Choroid plexus epithelial cell (primary cell): ENCODE measurements around the gene CRISPLD2.

Experiments used
- DNase-seq: peaks from one replicate; pipeline ENCODE4 v3.0.0-alpha.2; 2010; ENCODE audit warnings: low read depth
- H3K4me3 ChIP-seq: 2 replicates; pipeline ENCODE4 v1.5.1; 2011; ENCODE audit warnings: low read depth, mild to moderate bottlenecking, control low read depth, low read length, moderate library complexity
- CTCF ChIP-seq: conservative IDR thresholded peaks from 2 replicates; pipeline ENCODE4 v1.5.1; 2011; ENCODE audit warnings: low read depth, mild to moderate bottlenecking, control low read depth, inconsistent platforms, low read length, moderate library complexity

CRISPLD2 gene

DNA sequence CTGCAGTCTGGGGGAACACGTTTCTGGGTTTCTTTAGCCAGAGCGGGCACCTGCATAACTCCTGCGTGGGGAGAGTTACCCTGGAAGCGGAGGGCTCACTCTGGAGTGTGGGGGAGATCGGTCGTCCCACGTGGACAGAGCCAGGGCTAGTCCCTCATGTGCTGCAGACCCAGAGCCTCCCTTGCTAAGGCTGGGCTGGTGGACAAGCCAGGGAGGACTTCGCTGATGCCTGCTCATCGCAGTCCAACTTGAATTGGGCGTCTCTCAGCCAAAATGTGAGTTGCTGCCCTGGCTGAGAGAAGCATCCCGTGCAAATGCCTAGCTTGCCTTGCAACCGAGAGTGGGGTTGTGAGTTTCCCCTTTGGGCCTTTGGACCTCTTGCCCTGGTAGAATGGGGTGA lies 986 bp downstream of the CRISPLD2 start:
- no peak for TF ChIP-seq CTCF
- H3K4me3 ChIP-seq: peak overlapping the region; percentile 68
- no peak for DNase-seq

GRCh38 chr16:84821179-84821578 lies 1.4 kb downstream of the CRISPLD2 start:
- peak overlapping the region; percentile 68 for H3K4me3 ChIP-seq
- DNase-seq: no peak
- TF ChIP-seq CTCF: no peak

GRCh38 chr16:84821728-84822689 lies 2.2 kb downstream of the CRISPLD2 start:
- no peak for DNase-seq
- TF ChIP-seq CTCF: no peak
- H3K4me3 ChIP-seq: peak overlapping the region; percentile 5

GRCh38 chr16:84822990-84823389 lies 3.2 kb downstream of the CRISPLD2 start:
- no peak for TF ChIP-seq CTCF
- DNase-seq: no peak
- H3K4me3 ChIP-seq: no peak overlapping the region

GRCh38 chr16:84823484-84823883 lies 3.7 kb downstream of the CRISPLD2 start:
- DNase-seq: peak; percentile 81
- TF ChIP-seq CTCF: no peak
- H3K4me3 ChIP-seq: no peak overlapping the region

DNA sequence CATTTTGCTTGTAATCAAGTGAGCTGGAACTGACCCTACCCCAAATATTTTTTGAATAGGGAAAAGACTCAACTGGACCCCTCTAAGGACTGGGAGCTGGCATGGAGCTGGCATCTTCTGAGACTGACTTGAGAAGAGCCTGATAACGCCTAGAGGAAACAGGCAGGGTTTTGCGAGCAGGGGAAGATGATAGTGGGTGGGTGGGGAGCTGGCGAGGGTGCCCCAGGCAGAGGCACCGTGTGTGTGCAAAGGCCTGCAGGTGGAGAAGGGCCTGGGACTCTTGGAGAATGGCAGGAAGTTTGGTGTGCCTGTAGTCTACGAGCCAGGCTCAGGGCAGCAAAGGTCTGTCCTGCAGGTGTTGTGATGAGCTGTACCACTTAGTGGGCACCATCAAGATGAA lies 4.1 kb downstream of the CRISPLD2 start:
- no peak for TF ChIP-seq CTCF
- H3K4me3 ChIP-seq: no peak overlapping the region
- no peak for DNase-seq
